ENCODE measurements around the gene PCDHGA8.

DNA sequence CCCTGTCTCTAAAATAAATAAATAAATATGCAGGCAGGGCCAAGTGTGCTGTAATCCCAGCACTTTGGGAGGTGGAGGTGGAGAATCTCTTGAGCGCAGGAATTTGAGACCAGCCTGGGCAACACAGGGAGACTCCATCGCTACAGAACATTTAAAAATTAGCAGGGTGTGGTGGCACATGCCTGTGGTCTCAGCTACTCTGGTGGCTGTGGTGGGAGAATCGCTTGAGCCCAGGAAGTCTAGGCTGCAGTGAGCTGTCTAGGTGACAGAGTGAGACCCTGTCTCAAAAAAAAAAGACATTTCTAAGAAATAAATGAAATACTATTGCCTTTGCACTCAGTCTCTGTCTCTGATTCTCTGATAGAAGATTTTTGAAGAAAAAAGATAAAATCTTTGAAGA, 19.1 kb downstream of the PCDHGA8 start:
- TF ChIP-seq, protein P1, sequence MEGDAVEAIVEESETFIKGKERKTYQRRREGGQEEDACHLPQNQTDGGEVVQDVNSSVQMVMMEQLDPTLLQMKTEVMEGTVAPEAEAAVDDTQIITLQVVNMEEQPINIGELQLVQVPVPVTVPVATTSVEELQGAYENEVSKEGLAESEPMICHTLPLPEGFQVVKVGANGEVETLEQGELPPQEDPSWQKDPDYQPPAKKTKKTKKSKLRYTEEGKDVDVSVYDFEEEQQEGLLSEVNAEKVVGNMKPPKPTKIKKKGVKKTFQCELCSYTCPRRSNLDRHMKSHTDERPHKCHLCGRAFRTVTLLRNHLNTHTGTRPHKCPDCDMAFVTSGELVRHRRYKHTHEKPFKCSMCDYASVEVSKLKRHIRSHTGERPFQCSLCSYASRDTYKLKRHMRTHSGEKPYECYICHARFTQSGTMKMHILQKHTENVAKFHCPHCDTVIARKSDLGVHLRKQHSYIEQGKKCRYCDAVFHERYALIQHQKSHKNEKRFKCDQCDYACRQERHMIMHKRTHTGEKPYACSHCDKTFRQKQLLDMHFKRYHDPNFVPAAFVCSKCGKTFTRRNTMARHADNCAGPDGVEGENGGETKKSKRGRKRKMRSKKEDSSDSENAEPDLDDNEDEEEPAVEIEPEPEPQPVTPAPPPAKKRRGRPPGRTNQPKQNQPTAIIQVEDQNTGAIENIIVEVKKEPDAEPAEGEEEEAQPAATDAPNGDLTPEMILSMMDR (IDR thresholded peaks at IDR 0.05) = no peak
- no peak for TF ChIP-seq POLR2A (IDR thresholded peaks at IDR 0.05)

Measured in heart left ventricle (tissue), 13 donors.